HepG2 (cell line): ENCODE data around the gene UBE2D3. TPM values are rescaled to one million over a fixed set of nuclear protein-coding genes. Genes with fewer than 3 reads are reported as not detected.

Source experiments
- ELF1 ChIP-seq: sonication (generic); formaldehyde crosslinking; IDR thresholded peaks from 2 replicates; pipeline ENCODE4 v1.4.0; 2020; ENCODE audit warnings: missing genetic modification reagents
- GATAD1 ChIP-seq: IDR thresholded peaks from 2 replicates; pipeline ENCODE4 v1.6.1; 2016; ENCODE audit warnings: missing genetic modification reagents, missing compliant biosample characterization
- MBNL3 ChIP-seq: fragments of 250-450 bp; sonication (Bioruptor Pico); conservative IDR thresholded peaks from 2 replicates; pipeline ENCODE4 v1.8.0; 2022; ENCODE audit warnings: mild to moderate bottlenecking, inconsistent platforms
- MLLT10 ChIP-seq: sonication (generic); formaldehyde crosslinking; IDR thresholded peaks from 2 replicates; pipeline ENCODE4 v1.4.0; 2020; ENCODE audit warnings: missing genetic modification reagents
- PATZ1 ChIP-seq: sonication (generic); formaldehyde crosslinking; IDR thresholded peaks from 2 replicates; pipeline ENCODE4 v1.4.0; 2020; ENCODE audit warnings: missing genetic modification reagents
- PHB2 ChIP-seq: fragments of 450-650 bp; IDR thresholded peaks from 2 replicates; pipeline ENCODE4 v1.6.1; 2018; ENCODE audit not compliant: partially characterized antibody
- PRDM10 ChIP-seq: sonication (generic); formaldehyde crosslinking; IDR thresholded peaks from 2 replicates; pipeline ENCODE4 v1.4.0; 2020; ENCODE audit warnings: low read depth, missing genetic modification reagents
- SAP130 ChIP-seq: IDR thresholded peaks from 2 replicates; pipeline ENCODE4 v1.6.1; 2016; ENCODE audit warnings: low read depth
- SKIL ChIP-seq: sonication (generic); formaldehyde crosslinking; IDR thresholded peaks from 2 replicates; pipeline ENCODE4 v1.8.0; 2022; ENCODE audit warnings: missing genetic modification reagents, mild to moderate bottlenecking, moderate library complexity, borderline replicate concordance
- SMC3 ChIP-seq: IDR thresholded peaks from 2 replicates; pipeline ENCODE4 v1.6.1; 2011; ENCODE audit warnings: low read length, improper control_type of control experiment
- ZNF282 ChIP-seq: fragments of 450-650 bp; IDR thresholded peaks from 2 replicates; pipeline ENCODE4 v1.6.1; 2018; ENCODE audit not compliant: partially characterized antibody
- ZNF484 ChIP-seq: sonication (generic); formaldehyde crosslinking; IDR thresholded peaks from 2 replicates; pipeline ENCODE4 v1.5.1; 2020; ENCODE audit warnings: mild to moderate bottlenecking, low read depth, missing genetic modification reagents, borderline replicate concordance
- ZNF646 ChIP-seq: sonication (generic); formaldehyde crosslinking; IDR thresholded peaks from 2 replicates; pipeline ENCODE4 v1.9.0; 2021; ENCODE audit warnings: mild to moderate bottlenecking, missing genetic modification reagents
- polyA plus RNA-seq, 8 experiments: library from polyadenylated mRNA; depleted of rRNA in 3 of 8; stranded (reverse) in 7 of 8; unstranded in 1 of 8; fragments of >200 nt; fragmentation: Illumina TruSeq in 4 of 8; extraction: Trizol in 4 of 8; gene quantifications; 2 replicates each; pipeline versions ENCODE4 v1.2.1 to v1.2.3, GENCODE V29; 2011 to 2016; ENCODE audit warnings: low read depth in 4 of 8, missing spikeins in 1 of 8, mixed read lengths in 1 of 8; ENCODE audit not compliant: insufficient read depth in 1 of 8
- total RNA-seq, 5 experiments: library from RNA; depleted of rRNA; stranded (reverse); fragments of >200 nt; fragmentation: Illumina TruSeq; extraction: Trizol; gene quantifications; 2 replicates each; pipeline ENCODE4 v1.2.3, GENCODE V29; 2016; ENCODE audit warnings: low read depth in 1 of 5

Gene UBE2D3
- total and polyA plus RNA-seq, 2 of the 13 experiments (the other 11 are each of a cell fraction or from before 2014, with no cell fraction given), result 224 to 293 TPM

GRCh38 chr4:102825261-102826091 lies 1.9 kb downstream of the UBE2D3 start (continued):
- TF ChIP-seq PATZ1 (CRISPR knock-in tag), result no peak
- TF ChIP-seq PHB2, result no peak
- TF ChIP-seq SKIL (CRISPR knock-in tag), result no peak
- peak; percentile 97 for TF ChIP-seq PRDM10 (CRISPR knock-in tag)
- no peak for TF ChIP-seq ZNF282
- no peak for TF ChIP-seq MBNL3 (CRISPR knock-in tag)
- TF ChIP-seq SAP130, result peak; percentile 58
- TF ChIP-seq SMC3, result peak; percentile 8; the same call in 1 of the 2 replicates
- TF ChIP-seq MLLT10 (CRISPR knock-in tag), result no peak
- 0 out of 2 replicates have a peak, but pooled peaks have one; percentile 35 for TF ChIP-seq ZNF646
- TF ChIP-seq ELF1 (CRISPR knock-in tag), result peak; percentile 46
- TF ChIP-seq ZNF484, result no peak
- no peak for TF ChIP-seq GATAD1 (CRISPR knock-in tag)
